DMS114 treated with DMSO at 0.1 percent for 48 hours (cell line): ENCODE data around the gene PLVAP.
A peak's percentile ranks its signal among the peaks of the same experiment; 100 is the strongest.
"Not testable (repeated sequence)": the region's sequence is repeated elsewhere in the genome, so short reads cannot be mapped to it uniquely, and the experiment has no call there.

Experiments used
- DNase-seq: peaks from one replicate; lab custom pipeline; 2025; ENCODE audit not compliant: unreplicated experiment; lab: John Stamatoyannopoulos, UW

Gene PLVAP

DNA sequence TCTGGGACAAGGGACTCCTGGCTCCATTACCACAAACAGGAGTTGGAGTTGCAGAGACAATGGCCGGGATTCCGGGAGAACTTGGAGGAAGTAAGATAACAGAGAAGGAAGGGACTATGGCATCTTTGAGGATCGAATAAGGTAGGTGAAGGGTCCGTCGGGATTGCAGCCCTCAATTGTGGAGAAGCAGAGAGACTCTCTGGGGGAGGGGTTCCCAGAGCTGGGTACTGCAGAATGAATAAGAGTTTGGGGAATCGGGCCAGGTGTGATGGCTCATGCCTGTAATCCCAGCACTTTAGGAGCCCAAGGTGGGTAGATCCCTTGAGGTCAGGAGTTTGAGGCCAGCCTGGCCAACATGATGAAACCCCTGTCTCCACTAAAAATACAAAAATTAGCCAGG is 24.5 kb upstream of the PLVAP start:
- no peak for DNase-seq

DNA sequence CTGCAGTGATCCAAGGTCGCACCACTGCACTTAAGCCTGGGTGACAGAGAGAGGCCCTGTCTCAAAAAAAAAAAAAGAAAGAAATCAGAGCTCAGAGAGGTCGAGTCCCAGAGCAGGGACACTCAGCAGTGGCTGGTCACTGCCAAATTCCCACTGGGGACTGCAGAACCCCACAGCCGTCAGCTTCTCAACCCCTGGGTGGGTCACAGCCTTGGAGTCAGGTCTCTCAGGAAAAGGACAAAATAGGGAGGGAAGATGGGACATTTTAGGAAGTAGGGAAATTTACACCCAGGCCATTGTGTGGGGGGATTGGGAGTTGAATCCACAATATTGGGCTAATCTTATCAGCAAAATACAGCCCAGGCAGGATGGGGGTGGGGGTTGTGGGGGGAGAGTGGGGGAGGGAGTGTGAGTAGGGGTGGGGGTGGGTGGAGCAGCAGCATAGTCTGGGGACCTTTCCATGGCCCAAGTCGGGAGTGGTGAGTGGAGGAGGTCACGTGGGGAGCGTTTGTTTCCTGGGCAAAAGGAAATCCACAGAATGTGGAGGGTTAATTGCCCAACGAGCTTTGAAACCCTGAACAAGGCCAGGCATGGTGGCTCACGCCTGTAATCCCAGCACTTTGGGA is 21.9 kb upstream of the PLVAP start:
- DNase-seq = no peak

GRCh38 chr19:17394891-17395415 is 17.8 kb upstream of the PLVAP start:
- peak; percentile 46 for DNase-seq

- no peak for DNase-seq
Measured at GRCh38 chr19:17393914-17394313, 16.8 kb upstream of the PLVAP start, which contains the start of gene CCDC194. Gene CCDC194, minus strand, starts transcription at chr19:17394196. Its CDS starts 38 bp downstream, at chr19:17394158.

- DNase-seq = no peak
Measured at GRCh38 chr19:17393002-17393401, 15.9 kb upstream of the PLVAP start.

- DNase-seq = no peak
Measured at GRCh38 chr19:17391371-17392151, 14.4 kb upstream of the PLVAP start.

- DNase-seq = peak; percentile 94
Measured at GRCh38 chr19:17390665-17391370, 13.7 kb upstream of the PLVAP start.

- no peak for DNase-seq
Measured at GRCh38 chr19:17389957-17390664, 13.0 kb upstream of the PLVAP start.

DNA sequence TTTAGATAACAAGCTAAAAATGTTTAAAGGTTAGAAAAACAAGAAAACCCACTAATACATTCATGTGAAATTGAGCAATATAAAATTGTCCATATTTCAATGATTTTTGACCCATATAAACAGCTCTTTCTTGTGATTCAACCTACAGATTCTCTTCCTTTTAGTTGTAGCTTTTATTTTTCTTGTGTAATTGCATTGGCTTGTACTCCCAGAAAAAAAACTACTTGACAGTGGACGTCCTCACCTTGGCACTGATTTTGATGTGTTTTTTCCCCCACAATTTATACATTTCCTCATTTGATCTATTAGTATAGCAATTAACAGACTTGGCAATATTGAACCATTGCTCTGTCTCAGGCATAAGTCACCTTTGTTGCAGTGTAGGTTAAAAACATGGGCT is 12.1 kb upstream of the PLVAP start:
- DNase-seq = no peak

DNA sequence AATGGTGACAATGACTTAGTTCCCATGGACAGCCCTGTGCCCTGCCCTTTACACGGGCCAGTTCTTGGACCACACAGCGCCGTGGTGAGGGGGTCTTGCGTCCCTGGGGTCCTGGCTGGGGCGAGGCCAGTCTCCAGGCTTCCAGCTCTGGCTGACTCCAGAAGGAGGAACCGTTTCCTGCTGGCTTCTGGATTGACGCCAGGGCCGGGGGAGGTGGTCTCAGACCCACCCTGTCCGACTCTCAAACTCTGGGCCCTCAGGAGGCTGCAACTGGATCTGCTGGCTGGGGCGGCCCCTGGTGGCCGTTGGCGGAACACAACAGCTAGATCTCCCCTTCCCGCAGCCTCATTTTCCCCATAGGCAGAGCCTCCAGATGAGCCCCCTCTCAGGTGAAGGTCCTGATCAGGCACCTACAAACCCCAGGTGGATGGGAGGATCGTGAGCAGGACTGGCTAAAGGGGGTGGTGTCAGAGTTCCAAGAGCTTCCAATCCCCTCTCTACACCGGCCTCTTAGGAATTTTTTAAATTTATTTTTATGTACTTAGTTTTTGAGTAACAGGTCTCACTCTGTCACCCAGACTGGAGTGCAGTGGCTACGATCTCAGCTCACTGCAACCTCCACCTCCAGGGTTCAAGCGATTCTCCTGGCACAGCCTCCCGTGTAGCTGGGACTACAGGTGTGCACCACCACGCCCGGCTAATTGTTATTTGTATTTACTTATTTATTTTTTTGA is 8.9 kb upstream of the PLVAP start:
- peak; percentile 43 for DNase-seq

- DNase-seq = no peak
Measured at GRCh38 chr19:17380426-17381138, 3.4 kb upstream of the PLVAP start.

GRCh38 chr19:17379221-17379631 is 2.1 kb upstream of the PLVAP start:
- DNase-seq = no peak

DNA sequence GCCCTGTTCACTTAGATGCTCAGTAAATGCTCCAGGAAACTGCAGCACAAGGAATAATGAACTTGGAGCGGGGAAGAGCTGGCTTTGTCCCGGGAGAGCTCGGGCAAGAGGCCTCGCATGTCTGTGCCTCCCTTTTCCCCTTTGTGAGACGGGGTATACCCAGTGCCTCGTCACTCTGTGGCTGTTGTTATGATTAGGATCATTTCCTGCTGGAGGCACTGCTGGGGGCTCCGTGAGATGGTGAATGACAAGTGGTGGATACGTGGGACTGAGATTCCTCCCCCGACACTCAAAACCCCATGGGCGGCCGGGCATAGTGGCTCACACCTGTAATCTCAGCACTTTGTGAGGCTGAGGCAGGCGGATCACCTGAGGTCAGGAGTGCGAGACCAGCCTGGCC is 1.1 kb upstream of the PLVAP start:
- DNase-seq = no peak

DNA sequence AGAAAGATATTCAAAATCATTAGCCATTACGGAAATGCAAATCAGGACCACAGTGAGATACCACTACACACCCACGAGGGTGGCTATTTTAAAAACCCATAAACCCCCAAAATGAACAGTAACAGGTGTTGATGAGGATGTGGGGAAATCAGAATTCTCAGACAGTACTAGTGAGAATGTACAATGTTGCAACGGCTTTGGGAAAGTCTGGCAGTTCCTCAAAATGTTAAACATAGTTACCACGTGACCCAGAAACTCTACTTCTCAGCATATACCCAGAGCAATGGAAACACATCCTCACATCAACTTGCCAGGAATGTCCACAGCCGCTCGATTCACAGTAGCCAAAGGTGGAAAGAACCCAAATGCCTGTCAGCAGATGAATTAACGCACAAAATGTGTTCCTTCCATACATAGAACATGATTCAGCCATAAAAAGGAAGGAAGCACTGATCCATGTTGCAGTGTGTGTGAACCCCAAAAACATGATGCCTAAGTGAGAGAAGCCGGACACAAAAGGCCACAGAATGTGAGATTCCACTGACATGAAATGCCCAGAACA is 7.0 kb downstream of the PLVAP start:
- no peak for DNase-seq

DNA sequence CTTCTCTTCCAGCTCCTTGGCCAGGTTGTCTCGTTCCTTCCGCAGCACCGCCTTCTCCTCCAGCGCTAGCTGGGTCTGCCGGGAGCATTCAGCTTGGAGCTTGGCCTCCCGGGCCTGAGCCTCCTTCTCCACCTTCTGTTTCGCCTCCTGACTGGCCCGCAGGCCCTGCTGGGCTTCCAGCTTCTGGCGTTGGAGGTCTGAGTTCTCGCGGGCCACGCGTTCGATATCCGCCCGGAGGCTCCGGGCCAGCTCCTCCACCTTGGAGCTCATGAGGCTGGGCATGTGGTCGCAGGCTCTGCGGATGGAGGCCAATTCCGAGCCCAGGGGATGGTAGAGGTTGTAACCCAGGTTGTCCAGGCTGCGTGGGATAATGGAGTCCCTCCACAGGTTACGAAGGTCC is 11.8 kb downstream of the PLVAP start:
- no peak for DNase-seq

- DNase-seq = not testable (repeated sequence)
Measured at GRCh38 chr19:17363852-17364605, 13.1 kb downstream of the PLVAP start.

GRCh38 chr19:17359905-17360800 is 17.0 kb downstream of the PLVAP start:
- no peak for DNase-seq

DNA sequence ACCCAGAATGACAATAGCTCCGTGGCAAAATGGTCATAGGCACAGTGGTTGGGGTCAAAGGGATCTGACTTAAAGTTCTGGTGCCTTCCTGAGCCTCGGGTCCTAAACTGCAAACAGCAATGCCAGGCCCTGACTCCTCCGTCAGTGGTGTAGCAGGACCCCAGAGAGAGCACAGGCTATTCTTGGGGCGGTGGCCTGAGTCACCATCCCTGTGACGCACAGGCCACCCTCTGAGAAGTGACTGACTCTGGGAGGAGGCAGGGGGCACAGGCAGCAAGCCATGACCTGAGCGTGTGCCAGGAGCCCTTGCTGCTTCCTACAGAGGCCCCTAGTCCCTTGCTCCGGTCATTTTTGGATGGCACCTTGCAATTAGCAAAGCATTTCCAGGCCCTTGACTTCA is 18.7 kb downstream of the PLVAP start:
- DNase-seq = no peak
